Loucy (cell line): Measurements from ENCODE around the gene MARCO.

Source experiments
- EZH2phosphoT487 ChIP-seq: fragments of 200-600 bp; IDR thresholded peaks from 2 replicates; pipeline ENCODE4 v1.6.1; 2018; ENCODE audit warnings: antibody characterized with exemption, mild to moderate bottlenecking, moderate library complexity, borderline replicate concordance
- TF ChIP-seq, protein P1 (sequence below): fragments of 200-600 bp; sonication (generic); conservative IDR thresholded peaks from 2 replicates; pipeline ENCODE4 v1.5.1; 2014; ENCODE audit warnings: mild to moderate bottlenecking, antibody characterized with exemption, low read length

GRCh38 chr2:119006441-119006840, 64.4 kb downstream of the MARCO start:
- TF ChIP-seq, protein P1, sequence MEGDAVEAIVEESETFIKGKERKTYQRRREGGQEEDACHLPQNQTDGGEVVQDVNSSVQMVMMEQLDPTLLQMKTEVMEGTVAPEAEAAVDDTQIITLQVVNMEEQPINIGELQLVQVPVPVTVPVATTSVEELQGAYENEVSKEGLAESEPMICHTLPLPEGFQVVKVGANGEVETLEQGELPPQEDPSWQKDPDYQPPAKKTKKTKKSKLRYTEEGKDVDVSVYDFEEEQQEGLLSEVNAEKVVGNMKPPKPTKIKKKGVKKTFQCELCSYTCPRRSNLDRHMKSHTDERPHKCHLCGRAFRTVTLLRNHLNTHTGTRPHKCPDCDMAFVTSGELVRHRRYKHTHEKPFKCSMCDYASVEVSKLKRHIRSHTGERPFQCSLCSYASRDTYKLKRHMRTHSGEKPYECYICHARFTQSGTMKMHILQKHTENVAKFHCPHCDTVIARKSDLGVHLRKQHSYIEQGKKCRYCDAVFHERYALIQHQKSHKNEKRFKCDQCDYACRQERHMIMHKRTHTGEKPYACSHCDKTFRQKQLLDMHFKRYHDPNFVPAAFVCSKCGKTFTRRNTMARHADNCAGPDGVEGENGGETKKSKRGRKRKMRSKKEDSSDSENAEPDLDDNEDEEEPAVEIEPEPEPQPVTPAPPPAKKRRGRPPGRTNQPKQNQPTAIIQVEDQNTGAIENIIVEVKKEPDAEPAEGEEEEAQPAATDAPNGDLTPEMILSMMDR, result no peak
- no peak for TF ChIP-seq EZH2phosphoT487
